Stimulated activated CD4-positive, alpha-beta T cell treated with anti-CD3 and anti-CD28 coated beads, Interleukin-15, amount 100 ng/mL, for 48 hours (primary cell): ENCODE data around the gene APOBEC3B.
"Not testable (repeated sequence)": the region's sequence is repeated elsewhere in the genome, so short reads cannot be mapped to it uniquely, and the experiment has no call there.

Source experiments
- DNase-seq, 2 donors: peaks; one replicate each; pipeline ENCODE4 v3.0.0-alpha.2; 2020; ENCODE audit warnings: low read depth in 2 of 2

APOBEC3B gene

DNA sequence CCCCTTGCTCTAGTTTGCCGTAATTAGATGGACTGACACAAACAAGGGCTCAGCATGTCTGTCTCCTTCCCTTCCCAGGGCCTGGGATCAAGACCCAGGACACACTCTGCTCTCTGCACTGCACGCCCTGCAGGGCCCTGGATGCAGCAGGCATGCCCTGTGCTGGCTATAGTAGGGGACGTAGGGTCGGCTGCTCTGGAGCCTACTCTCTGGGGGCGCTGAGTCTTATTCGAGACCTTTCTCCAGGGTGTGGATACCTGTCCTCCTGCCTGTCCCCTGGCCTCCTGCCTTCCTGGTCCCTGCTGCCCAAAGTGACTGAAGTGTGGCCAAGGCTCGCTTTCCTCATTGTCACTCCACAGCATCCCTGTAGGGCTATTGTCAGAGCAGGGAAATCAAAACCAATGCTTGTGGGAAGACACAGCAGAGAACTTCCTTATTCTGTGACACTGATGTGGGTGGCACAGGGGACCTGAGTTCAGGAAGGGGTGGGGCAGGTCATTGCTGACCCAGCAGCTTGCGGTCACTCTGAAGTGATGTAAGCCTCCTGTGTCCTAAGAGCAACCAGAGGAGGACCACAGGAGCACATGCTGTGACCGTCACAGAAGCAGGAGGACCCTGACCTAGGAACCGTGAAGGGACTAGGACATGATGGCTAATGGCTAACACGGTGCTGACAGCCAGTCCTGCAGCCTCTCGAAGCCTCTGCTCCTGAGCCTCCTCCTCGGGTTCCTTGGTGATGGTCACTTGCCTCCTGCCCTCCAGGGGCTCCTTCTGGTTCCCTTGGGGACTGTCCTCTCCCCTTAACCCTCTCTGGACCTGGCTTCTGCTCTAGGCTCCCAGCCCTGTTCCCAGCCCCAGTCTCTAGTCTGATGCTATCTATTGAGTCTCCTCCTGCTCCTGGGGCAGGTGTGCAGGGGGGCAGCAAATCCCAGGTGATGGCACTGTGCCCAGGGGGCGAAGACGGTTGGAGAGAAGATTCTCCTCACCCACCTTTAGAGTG lies 14.4 kb upstream of the APOBEC3B start:
- no peak for DNase-seq

DNA sequence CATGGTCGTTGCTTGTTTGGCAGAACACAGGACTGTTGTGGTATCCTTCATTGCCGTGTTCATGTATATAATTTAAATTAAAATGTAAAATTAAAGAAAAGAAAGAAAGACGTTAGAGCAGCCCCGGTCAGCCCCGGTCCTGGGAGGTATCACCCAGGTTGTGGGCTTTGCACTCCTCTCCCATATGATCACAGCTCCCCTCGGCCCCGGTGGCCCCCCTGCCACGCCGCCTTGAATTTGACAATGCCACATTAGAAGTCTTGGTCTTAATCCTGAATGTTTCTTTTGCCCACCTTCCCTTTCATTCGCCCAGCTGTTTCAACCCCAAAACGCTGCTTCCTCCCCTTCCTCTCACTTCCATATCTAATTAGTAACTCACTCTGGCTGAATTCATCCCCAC lies 13.3 kb upstream of the APOBEC3B start:
- no peak for DNase-seq

DNA sequence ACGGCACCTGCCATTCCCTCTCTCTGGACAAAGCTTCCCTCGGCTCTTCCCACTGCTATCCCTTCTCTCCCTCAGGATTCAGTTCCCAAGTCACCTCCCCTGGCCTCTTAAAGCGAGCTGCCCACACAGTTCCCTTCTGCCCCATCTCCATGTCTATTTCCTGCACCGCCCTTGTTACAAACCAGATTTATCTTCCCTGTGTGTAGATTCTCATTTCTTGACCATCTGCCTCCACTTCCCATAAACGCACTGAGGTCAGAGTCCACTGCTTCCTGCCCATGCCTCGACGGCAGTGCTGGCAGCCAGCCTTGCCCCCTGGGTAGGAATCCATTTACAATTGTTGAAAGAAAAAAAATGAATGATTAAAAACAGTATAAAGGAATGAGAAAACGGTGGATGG lies 11.6 kb upstream of the APOBEC3B start:
- no peak for DNase-seq

DNA sequence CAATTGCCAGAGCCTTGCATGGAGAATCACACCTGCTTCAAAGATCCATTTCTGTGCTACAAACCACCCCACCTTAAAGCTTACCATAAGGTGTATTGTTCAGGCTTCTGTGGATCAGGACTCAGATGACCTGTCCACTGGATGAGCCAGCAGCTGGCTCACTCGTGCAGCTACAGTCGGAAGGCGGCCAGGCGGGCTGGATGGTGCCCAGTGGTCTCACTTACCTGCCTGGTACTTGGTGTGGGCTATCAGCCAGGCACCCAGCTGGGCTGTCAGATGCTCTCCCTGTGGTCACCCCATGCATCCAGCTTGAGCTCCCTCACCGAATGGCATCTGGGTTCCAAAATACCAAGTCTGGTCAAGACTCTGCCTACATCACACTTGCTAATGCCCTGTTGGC lies 10.9 kb upstream of the APOBEC3B start:
- DNase-seq = no peak

DNA sequence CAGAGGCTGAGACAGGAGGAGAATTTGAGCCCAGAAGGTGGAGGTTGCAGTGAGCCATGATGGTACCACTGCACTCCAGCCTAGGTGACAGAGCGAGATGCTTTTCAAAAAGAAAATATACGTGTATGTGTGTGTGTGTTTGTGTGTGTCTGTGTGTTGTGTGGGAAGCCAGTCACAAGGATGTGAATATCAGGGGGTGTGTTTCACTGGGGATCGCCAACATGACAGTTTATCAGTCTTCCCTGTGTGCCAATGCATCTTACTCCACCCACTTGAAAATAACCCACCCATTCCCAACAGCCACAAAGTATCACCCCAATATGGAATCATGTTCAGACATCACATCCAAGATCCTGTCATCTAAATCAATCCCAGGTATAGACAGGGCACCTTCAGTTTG lies 10.4 kb upstream of the APOBEC3B start:
- DNase-seq = no peak

DNA sequence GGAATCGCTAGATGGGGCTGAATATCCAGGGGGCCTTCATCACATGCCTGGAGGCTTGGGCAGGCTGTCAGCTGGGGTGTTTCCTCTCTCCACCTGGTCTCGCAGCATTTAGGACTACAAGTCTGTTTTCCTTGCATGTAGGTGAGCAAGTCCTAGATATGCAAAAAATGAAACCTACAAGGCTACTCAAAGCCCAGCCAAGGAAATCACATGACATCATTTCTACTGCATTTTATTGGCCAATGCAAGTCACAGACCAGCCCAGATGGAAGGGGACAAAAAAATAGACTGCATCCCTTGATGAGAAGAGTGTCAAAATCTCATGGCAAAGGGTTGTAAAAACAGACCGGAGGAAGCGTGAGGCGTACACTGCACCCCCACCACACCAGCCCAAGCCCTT lies 9.6 kb upstream of the APOBEC3B start:
- no peak for DNase-seq

DNA sequence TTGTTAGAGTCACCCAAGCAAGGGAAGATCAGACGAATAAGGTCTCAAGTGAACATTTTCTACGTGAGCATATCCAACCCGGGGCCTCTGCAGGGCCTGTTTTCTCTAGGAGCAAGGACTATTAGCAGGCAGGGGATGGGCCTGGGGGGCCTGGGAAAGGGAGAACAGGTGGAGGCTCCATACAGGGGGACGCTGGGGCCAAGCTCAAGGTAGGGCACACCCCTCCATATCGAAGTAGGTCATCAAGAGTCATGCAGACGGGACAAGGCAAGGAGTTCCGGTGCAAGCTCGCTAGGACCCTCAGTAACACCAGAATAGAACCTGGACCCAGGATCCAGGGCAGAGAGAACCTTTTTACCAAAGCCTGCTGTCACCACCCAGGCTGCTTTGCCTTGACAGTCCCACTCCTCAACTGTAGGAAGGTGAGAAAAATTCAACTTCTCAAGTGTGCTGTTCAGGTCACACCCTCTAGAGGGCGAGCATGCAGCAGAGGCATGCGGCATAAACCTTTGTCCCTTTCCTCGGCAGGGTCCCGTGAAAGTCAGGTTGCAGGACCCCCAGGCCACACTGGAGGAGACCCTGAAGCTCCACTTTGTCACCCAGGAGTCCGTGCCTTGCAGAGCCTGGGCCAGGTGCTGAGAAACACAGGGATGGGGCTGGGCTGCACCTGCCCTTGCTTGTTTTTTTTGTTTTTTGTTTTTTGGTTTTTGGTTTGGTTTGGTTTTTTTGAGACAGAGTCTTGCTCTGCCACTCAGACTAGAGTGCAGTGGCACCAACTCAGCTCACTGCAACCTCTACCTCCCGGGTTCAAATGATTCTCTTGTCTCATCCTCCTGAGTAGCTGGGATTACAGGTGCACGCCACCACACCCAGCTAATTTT lies 8.6 kb upstream of the APOBEC3B start:
- peak in 1 of 2 donors; percentile 33 for DNase-seq

DNA sequence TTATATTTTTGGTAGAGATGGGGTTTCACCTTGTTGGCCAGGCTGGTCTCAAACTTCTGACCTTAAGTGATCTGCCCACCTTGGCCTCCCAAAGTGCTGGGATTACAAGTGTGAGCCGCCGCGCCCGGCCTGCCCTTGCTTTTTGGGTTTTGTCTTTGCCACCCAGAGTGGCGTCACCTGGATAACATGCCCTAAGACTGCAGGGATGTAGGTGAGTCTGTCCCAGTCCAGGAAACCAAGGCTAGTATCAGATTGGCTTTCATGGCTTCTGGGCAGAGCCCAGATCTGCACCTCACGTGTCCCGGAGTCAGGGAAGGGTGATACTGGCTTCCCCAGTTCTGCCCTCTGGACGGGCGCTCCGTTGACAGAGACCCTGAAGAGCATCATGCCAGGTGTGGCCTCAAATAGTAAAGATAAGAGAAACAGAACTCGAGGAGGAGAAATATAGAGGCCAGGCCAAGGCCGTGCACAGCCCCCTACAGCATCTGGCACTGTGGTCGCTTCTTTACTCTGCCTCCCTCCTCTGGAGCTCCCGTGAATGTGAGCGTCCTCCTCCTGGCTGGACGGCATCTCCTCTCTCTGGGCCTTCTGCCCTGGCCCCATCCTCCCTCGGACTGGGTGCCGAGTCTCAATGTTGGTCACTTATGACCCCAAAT lies 7.8 kb upstream of the APOBEC3B start:
- no peak for DNase-seq

DNA sequence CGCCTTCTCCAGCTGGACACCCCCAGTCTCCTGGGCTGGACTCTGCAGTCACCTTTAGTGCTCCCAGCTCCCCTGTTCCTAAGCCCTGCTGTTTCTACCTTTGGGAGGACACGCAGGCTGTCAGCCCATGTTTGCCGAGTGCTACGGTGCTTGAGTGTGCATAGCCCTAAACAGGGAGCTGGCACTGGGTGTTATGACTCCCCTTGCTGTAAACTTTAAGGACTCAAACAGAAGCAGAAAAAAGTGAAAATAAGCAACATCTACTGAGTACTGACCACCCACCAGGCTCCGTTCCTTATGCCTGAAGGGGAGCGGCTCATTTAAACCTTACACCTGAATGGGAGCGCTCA lies 7.3 kb upstream of the APOBEC3B start:
- DNase-seq = no peak

DNA sequence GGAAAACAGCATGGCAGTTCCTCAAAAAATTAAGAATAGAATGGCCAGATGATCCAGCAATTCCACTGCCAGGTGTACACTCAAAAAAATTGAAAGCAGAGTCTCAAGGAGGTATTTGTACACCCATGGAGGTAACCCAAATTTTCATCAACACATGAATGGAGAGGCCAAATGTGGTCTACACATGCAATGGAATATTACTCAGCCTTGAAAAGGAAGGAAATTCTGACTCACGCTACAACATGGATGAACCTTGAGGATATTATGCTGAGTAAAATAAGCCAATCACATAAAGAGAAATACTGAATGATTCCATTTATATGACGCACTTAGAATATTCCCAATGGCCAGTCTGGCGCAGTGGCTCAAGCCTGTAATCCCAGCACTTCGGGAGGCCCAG lies 4.9 kb upstream of the APOBEC3B start:
- not testable (repeated sequence) for DNase-seq

DNA sequence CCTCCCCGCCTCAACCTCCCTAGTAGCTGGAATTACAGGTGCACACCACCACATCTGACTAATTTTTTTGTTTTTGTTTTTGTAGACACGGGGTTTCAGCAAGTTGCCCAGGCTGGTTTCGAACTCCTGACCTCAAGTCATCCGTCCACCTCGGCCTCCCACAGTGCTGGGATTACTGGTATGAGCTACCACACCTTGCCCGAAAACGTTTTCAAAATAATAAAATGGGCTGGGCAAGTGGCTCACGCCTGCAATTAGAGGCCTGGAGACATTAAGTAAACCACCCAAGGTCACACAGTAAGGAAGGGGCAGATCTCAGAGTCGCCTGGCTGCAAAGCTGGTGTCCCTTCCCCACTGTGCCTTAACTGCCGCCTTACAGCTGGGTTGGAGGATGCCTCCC lies 1.6 kb upstream of the APOBEC3B start:
- not testable (repeated sequence) for DNase-seq

DNA sequence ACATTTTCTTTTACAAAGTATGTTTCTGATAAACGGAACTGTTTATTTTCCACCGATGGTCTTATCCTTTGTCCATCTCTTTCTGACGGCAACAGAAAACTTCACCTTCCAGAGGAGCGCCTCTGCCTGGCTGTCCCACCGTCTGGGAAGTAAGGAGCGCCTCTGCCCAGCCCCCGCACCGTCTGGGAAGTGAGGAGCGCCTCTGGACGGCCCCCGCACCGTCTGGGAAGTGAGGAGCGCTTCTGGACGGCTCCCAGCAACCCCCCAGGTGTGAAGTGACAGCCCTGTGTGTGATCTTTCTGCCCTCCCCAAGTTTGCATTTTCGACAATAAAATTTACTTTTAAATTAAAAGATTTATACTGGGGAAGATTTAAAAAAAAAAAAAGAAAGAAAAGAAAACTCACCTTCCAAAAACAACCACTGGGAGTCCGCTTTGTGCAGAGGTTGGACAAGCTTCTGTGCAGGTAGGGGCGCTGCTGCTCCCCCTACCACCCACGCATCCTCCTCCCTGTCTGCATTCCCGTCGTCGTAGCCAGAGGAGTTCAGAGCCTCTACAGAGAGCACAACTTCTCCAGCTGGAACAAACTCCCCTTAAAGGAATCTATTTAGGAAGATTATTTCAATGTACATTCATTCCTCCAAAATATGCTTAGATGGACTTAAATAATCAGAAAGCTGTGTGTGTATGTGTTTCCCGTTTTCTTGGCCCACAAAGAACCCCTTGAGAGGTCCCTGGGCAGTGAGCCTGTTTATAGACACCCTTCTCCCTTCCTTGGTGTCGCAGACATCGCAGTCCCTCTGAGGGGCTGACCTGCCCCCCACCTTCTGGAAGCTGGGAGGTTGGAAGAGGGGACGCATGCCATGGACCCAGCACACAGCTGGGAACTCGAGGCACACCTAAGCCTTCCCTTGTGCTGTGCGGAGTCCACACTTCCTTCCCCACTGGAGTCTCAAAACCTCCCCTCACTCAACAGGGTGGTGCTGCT lies 849 bp upstream of the APOBEC3B start:
- no peak for DNase-seq

DNA sequence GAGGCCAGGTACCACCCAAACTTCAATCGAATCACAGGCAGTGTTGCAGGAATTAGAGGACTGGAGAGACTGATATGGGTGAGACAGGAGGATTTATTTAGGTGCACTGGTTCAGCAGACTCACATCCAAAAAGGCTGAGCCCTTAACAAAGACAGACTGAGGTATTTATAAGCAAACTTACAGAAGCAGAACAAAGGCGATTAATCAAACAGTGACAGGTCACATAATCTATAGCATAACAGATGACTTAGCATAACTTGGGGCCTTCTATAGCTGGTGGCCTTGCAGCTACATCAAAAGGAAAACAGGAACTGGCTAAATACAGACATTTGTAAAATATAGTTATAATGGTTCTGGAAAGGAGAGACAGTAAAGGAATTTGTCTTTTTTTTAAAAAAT lies 2.1 kb downstream of the APOBEC3B start:
- DNase-seq = no peak

DNA sequence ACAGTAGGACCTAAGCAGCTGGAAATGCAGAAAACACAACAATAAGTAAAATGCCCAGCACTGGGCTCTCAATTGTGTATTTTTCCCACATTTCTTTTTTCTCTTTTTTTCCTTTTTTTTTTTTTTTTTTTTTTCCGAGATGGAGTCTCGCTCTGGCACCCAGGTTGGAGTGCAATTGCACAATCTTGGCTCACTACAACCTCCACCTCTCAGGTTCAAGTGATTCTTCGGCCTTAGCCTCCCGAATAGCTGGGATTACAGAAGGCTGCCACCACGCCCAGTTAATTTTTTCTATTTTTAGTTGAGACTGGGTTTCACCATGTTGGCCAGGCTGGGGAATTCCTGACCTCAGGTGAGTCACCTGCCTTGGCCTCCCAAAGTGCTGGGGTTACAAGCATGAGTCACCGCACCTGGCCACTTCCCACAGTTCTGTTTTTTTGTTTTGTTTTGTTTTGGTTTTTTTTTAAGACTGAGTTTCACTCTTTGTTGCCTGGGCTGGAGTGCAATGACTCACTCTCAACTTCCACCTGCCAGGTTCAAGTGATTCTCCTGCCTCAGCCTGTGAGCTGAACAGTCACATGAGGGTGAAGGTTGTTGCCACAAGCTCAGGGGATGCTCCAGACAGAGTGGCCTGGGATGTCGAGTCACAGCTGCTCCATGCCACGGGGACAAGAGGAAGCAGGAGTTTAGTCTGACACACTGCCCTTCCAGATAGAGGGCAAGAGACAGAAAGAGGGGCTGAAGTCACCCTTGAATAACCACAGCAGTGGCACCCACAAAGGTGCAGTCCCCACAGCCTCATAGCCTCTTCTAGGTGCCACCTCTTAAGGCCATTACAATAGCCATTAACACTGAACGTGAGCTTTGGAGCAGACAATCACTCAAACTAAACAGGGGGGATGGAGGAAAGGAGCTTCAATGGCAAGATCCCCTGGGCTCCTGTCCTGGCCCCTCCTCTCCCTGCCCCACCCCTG lies 2.9 kb downstream of the APOBEC3B start:
- DNase-seq = peak; percentile 81 to 85

DNA sequence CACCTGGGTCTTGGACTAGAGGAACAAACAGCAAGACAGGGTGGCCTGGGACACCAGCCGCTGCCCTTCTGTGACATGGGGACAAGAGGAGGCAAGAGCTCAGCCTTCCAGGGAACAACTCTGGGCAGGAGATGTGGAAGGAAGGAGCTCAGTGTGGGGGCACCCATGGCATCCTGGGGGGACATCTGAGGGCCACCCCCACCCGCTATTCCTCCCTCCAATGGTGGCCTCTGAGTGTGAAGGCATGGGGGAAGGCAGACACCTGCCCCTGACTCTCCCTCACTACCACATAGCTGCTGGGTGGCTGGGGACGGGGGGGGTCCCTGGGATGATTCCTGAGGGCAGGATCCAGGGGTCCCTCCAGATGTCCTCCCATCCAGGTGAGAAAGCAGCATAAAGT lies 4.5 kb downstream of the APOBEC3B start:
- no peak for DNase-seq

DNA sequence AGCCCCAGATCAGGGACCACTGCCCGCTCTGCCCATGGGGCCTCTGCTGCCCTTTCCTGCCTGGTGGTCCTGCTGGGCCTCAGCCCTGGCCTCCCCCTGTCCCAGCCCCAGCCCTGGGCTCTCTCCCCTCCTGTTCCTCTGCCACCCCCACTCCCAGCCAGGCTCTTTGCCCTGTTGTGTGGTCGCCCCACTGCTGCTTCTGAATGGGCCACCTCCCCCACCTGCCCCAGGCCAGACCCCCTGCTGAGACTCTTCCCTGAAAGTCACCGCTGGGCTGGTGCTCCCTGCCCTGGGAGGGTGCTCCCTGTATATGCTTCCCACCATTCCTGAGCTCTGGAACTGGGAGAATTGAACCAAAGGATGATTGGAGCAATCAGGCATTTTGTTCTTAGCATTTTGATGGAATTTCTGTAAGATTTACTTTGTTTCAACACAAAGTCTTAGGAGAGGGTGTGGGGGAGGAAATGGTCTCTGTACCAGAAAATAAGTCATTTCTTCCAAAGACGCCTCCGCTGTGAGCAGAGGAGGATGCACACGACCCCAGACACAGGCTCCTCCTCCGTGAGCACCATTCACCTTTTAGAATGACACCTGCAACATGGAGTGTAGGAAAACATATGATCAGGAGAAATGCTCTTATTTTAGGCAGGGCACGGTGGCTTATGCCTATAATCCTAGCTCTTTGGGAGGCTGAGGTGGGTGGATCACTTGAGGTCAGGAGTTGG lies 5.2 kb downstream of the APOBEC3B start:
- no peak for DNase-seq

DNA sequence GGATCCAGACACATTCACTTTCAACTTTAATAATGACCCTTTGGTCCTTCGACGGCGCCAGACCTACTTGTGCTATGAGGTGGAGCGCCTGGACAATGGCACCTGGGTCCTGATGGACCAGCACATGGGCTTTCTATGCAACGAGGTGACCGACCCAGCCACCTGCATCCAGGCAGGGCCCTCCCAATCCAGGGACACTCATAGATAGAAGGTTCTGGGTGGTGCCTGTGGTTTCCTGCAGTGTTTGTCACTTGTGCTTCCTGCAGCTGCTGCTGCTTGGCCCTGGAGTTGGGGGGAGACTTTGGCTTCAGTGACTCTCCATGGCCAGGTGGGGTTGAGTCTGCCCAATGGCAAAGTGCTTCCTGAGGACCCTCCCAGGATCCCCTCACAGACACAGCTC lies 7.3 kb downstream of the APOBEC3B start:
- no peak for DNase-seq

DNA sequence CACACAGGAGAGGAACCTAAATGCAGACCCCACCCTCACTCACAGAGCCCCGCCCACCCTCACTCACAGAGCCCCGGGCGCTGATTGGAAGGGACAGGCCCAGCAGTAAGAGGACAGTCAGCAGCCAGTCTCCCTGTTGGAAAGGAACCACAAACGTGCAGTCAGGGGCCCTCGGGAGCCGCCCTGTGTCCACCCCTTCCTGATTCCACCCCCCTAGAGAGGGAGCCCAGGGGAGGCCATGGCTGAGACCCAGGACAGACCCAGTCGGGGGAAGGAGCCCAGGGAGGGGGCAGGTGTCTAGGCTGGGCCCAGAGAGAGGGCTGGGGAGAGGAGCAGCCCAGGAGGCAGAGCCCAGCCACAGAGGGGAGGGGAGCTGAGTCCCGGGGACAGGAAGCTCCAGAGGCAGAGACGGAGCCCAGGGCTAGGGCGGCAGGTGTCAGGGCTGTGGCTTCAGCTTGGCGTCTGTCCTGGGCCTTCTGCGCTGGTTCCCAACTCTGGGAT lies 10.8 kb downstream of the APOBEC3B start:
- DNase-seq = not testable (repeated sequence)

DNA sequence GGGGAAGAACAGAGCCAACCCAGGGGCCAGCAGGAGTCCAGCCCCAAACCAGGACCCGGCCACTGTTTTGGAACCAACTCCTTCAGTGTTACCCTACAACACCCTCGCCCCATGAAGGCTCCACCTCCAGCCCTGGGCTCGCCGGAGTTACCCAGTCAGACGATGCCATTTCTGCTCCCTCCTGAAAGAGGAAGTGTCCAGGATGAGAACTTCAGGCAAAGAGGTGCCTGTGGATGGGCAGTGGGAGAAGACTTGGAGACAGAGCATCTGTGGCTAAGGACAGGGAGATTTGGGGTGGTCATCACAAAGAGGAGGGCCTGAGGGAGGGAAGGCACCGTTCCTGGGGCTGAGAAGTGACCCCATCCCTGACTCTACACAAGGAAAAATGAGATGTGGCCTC lies 14.0 kb downstream of the APOBEC3B start:
- DNase-seq = no peak
